ENCODE data around the gene CIZ1.

DNA sequence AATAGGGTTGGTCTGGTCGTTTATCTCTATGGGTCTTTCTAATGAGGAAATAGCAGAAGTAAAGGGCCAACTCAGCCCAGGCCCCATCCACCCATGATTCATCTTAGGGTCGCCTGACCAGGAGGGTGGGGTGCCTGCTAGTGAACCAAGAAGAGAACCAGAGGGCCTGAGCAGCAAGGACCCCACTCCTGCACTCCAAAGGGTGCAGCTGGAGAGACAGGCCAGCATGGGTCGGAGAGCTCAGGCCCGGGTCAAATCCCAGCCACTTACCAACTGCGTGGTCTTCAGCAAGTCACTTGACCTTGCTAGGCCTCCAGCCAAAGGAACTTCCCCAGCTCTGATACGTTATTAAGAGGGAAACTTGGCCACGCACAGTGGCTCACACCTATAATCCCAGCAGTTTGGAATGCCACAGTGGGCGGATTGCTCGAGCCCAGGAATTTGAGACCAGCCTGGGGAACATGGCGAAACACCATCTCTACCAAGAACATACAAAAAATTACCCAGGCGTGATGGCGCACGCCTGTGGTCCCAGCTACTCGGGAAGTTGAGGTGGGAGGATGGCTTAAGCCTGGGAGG is 27.0 kb downstream of the CIZ1 start:
- TF ChIP-seq, protein P1, sequence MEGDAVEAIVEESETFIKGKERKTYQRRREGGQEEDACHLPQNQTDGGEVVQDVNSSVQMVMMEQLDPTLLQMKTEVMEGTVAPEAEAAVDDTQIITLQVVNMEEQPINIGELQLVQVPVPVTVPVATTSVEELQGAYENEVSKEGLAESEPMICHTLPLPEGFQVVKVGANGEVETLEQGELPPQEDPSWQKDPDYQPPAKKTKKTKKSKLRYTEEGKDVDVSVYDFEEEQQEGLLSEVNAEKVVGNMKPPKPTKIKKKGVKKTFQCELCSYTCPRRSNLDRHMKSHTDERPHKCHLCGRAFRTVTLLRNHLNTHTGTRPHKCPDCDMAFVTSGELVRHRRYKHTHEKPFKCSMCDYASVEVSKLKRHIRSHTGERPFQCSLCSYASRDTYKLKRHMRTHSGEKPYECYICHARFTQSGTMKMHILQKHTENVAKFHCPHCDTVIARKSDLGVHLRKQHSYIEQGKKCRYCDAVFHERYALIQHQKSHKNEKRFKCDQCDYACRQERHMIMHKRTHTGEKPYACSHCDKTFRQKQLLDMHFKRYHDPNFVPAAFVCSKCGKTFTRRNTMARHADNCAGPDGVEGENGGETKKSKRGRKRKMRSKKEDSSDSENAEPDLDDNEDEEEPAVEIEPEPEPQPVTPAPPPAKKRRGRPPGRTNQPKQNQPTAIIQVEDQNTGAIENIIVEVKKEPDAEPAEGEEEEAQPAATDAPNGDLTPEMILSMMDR (IDR thresholded peaks at IDR 0.05; ENCODE audit: low read depth, low read length) = no peak
- TF ChIP-seq, protein P2, sequence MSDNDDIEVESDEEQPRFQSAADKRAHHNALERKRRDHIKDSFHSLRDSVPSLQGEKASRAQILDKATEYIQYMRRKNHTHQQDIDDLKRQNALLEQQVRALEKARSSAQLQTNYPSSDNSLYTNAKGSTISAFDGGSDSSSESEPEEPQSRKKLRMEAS (IDR thresholded peaks at IDR 0.05; ENCODE audit: low read depth, low read length) = no peak

Measured in NB4 (cell line).